Activated naive CD8-positive, alpha-beta T cell treated with anti-CD3 and anti-CD28 coated beads for 36 hours (primary cell): Measurements from ENCODE around the gene HMCN1. TPM values are rescaled to one million over a fixed set of nuclear protein-coding genes. Genes with fewer than 3 reads are reported as not detected.
"Not testable (repeated sequence)": the region's sequence is repeated elsewhere in the genome, so short reads cannot be mapped to it uniquely, and the experiment has no call there.

Source experiments
- DNase-seq: peaks from one replicate; pipeline ENCODE4 v3.0.0; 2021
- H3K27ac Mint-ChIP-seq: one replicate; pipeline ENCODE4 v1.8.0; 2022; ENCODE audit warnings: mild to moderate bottlenecking, moderate library complexity, mixed read lengths
- H3K27me3 Mint-ChIP-seq: one replicate; pipeline ENCODE4 v1.8.0; 2022; ENCODE audit warnings: mild to moderate bottlenecking, mixed read lengths
- H3K36me3 Mint-ChIP-seq: one replicate; pipeline ENCODE4 v1.8.0; 2021; ENCODE audit warnings: mild to moderate bottlenecking, mixed read lengths
- H3K4me1 Mint-ChIP-seq: one replicate; pipeline ENCODE4 v1.8.0; 2021; ENCODE audit warnings: mixed read lengths
- H3K4me3 Mint-ChIP-seq: one replicate; pipeline ENCODE4 v1.8.0; 2022; ENCODE audit warnings: mild to moderate bottlenecking, moderate library complexity, mixed read lengths
- H3K9me3 Mint-ChIP-seq: one replicate; pipeline ENCODE4 v1.8.0; 2022; ENCODE audit warnings: mixed read lengths
- total RNA-seq, 2 experiments: library from RNA; stranded (reverse); gene quantifications; one replicate each; pipeline ENCODE4 v1.2.3, GENCODE V29; 2021

Gene HMCN1
- total RNA-seq, 2 experiments from 2014 or later: 0.02 to 0.04 TPM

DNA sequence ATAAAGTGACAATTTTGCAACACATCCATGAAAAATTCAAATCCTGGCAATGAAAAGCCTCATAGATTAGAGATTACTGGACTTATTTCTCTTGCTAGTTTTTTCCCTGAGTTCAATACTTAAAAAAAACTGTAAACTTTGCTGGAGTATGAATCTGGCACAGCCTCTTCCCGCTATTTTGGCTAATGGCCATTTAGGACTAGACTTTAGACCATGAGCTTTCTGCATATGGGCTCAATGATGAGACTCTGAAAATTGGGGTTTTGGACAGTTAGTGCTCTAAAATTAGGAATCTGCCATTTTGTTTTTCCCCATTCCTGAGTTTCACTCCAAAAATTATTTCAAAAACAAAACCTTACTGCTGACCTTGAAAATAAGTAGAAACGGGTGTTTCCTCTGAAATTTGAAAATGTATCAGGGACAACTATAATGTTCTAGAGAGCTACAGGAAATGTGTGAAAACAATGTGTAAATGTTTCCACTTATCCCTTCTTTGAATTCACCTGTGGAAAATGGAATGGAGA lies 137.5 kb downstream of the HMCN1 start:
- DNase-seq: no peak
- Mint-ChIP-seq H3K4me3 (no peak overlapping the region), H3K27ac (no peak overlapping the region), H3K27me3 (peaks cover 10% of the 10 kb centered on the region), H3K4me1 (no peaks in the 10 kb centered on the region), H3K9me3 (no peaks in the 10 kb centered on the region), H3K36me3 (no peaks in the 10 kb centered on the region)

DNA sequence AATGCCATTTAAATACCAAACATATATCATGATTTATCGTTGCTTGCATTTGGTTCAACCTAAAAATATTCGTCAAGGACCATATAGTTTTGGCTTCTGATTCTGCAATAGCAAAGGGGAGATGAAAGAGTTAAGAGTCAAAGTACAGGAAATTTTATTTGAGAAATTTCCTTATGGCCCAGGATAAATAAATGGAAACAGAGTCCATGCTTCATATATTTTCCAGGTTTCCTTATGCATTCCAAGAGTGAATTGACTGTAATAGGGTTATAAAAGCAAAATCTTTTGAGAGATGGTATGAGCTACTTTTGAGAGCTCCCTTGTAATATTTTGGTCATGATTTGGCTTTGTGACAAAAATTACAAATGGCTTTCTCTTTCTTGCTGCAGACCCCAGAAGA lies 140.1 kb downstream of the HMCN1 start:
- no peaks in the 10 kb centered on the region for H3K4me1 Mint-ChIP-seq
- H3K4me3 Mint-ChIP-seq: no peak overlapping the region
- H3K27ac Mint-ChIP-seq: no peak overlapping the region
- no peaks in the 10 kb centered on the region for H3K9me3 Mint-ChIP-seq
- H3K36me3 Mint-ChIP-seq: no peaks in the 10 kb centered on the region
- DNase-seq: no peak
- no peaks in the 10 kb centered on the region for H3K27me3 Mint-ChIP-seq

DNA sequence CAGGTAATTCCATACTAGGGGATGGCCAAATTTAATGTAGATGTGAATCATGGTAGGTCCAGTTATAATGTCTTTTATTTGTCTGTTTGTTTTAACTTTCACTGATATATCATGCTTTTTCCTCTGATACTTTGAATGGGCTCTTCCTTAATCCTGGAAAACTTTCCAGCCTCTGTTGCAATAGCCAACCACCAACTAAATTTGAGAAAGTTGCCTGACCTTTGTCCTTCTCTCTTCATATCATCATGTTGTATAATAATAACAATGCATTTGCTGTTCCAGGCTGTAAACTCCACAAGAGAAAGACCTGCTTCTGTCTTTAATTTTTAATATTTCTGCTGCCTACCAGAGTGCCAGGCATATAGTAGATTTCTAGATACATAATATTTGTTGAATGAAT lies 146.1 kb downstream of the HMCN1 start:
- H3K27ac Mint-ChIP-seq: no peak overlapping the region
- no peaks in the 10 kb centered on the region for H3K36me3 Mint-ChIP-seq

DNA sequence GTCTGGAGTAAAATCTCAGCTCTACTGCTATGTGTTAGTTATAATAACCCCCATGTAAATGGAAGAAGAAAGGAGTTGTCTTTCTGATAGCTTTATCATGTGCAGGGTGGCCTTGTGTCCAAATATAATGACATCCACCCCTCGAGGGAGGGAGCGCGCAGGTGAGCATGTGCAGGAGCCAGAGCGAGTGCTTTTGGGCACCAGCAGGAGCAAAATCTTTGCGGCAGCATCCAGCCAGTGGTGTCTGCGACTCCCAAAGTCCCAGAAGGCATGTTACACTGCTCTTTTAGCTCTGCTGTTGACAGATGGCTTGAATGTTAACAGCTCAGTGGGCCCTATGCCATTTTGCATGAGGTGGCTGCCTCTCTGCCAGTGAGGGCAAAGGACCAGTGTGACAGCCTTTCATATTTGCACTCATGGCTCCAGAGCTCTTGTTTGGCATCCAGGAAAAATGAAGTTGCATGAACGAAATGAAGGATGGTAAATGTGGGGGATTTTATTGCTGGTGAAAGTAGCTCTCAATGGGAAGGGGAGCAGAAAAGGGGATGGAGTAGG lies 146.7 kb downstream of the HMCN1 start:
- Mint-ChIP-seq H3K4me3 (no peak overlapping the region), H3K27me3 (no peaks in the 10 kb centered on the region), H3K9me3 (no peaks in the 10 kb centered on the region), H3K27ac (no peak overlapping the region), H3K4me1 (no peaks in the 10 kb centered on the region), H3K36me3 (no peaks in the 10 kb centered on the region)
- no peak for DNase-seq

More for the DNA sequence above, 146.1 kb downstream of the HMCN1 start:
- no peaks in the 10 kb centered on the region for H3K27me3 Mint-ChIP-seq
- H3K4me3 Mint-ChIP-seq: no peak overlapping the region
- no peaks in the 10 kb centered on the region for H3K4me1 Mint-ChIP-seq
- no peaks in the 10 kb centered on the region for H3K9me3 Mint-ChIP-seq
- no peak for DNase-seq

DNA sequence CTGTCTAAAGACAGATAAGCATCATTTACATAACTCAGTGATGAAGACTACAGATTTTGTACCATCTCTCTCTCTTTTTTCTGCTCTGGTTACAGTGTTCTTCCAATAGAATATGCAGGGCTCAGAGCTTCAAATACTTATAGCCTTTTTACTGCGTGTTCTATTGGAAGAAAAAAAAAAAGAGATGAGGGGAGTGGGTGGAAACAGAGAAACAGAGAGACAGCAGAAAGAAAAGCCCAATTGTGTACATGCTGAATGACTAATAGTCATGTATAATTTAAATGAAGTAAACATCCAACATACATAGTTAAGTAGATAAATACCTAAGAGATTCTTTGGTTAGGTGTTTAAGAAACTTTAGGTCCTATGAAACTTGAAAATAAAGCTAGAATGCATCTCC lies 151.9 kb downstream of the HMCN1 start:
- H3K9me3 Mint-ChIP-seq: no peaks in the 10 kb centered on the region
- H3K27ac Mint-ChIP-seq: no peak overlapping the region
- no peak for DNase-seq
- no peaks in the 10 kb centered on the region for H3K4me1 Mint-ChIP-seq
- no peak overlapping the region for H3K4me3 Mint-ChIP-seq
- H3K27me3 Mint-ChIP-seq: peaks cover 3% of the 10 kb centered on the region
- H3K36me3 Mint-ChIP-seq: no peaks in the 10 kb centered on the region

DNA sequence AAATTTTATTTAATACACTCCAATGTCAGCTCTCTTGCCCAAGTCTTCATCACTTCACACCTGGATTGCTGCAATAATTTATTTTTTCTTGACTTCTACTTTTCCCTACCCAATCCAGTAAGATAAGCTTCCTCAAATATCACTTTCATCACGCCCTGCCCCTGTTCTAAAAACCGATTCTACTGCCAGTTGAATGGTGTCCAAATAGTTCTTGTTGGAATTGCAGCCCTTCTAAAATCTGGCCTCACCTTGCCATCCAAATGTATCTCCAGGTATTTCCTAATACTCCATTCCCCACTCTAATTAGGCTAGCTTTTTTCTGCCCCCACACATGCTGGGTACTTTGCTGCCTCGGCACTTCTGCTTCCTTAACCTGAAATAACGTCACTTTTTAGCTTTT lies 152.5 kb downstream of the HMCN1 start:
- H3K4me3 Mint-ChIP-seq: no peak overlapping the region
- no peaks in the 10 kb centered on the region for H3K4me1 Mint-ChIP-seq
- peaks cover 3% of the 10 kb centered on the region for H3K27me3 Mint-ChIP-seq
- H3K9me3 Mint-ChIP-seq: no peaks in the 10 kb centered on the region
- no peak overlapping the region for H3K27ac Mint-ChIP-seq
- no peak for DNase-seq
- no peaks in the 10 kb centered on the region for H3K36me3 Mint-ChIP-seq

DNA sequence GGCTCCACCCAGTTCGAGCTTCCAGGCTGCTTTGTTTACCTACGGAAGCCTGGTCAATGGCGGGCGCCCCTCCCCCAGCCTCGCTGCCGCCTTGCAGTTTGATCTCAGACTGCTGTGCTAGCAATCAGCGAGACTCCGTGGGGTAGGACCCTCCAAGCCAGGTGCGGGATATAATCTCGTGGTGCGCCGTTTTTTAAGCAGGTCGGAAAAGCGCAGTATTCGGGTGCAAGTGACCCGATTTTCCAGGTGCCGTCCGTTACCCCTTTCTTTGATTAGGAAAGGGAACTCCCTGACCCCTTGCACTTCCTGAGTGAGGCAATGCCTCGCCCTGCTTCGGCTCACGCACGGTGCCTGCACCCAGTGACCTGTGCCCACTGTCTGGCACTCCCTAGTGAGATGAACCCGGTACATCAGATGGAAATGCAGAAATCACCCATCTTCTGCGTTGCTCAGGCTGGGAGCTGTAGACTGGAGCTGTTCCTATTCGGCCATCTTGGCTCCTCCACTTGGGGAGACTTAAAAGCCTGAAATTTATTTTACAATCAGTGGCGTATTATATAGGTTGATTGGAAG lies 158.7 kb downstream of the HMCN1 start:
- H3K9me3 Mint-ChIP-seq, H3K27ac Mint-ChIP-seq, H3K27me3 Mint-ChIP-seq, H3K4me1 Mint-ChIP-seq, DNase-seq, H3K4me3 Mint-ChIP-seq, H3K36me3 Mint-ChIP-seq: not testable (repeated sequence)

DNA sequence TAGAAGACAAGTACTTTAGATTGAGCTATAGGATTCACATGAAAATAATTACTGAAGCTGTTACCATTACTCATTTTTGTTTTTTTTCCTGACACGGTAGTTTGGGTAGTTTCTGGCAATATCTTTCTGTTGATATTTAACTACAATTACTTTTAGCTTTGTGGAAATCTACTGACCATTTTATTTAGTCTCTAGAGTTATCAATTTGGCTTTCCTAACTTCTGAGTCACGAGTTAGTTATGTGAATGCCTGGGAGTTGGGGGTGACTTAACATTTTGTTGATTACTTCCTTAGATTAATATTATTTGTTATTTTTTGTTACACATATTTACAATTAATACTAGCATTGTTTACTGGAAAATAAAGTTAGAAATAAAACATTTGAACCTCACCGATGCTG lies 160.6 kb downstream of the HMCN1 start:
- Mint-ChIP-seq H3K4me1 (no peaks in the 10 kb centered on the region), H3K36me3 (no peaks in the 10 kb centered on the region), H3K9me3 (peaks cover 1% of the 10 kb centered on the region), H3K27ac (no peak overlapping the region), H3K27me3 (peaks cover 4% of the 10 kb centered on the region), H3K4me3 (no peak overlapping the region)
- no peak for DNase-seq

DNA sequence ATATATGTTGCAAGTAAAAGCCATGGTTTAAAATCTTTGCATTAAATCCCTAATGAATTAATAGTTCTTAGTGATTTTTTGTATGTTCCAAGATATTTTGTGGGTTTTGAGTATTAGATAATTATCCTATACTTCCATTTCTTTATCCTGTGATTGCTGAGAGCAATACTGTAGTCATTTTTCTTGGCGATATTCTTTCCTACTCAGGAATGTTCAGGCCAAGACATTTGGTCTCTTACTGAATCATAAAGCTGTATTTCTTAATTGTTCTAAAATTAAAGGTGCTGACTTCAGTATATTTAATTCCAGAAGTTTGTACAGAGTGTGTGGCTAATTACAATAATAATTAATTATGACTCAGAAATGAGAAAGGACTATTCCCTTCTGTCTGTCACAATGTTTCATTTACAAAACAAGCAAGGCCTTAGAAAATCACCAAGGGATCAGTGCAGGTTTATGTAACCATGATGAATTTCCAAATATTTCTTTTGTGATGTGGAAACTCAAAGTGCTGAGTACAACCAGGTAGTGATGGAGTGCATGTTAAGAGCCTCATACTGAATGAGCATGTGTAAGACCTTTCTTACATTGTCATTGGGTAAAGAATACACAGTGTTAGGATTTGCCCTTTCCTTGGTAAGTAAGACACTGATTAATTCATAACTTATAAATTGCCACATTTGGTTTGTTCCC lies 161.2 kb downstream of the HMCN1 start:
- peaks cover 9% of the 10 kb centered on the region for H3K27me3 Mint-ChIP-seq
- peaks cover 1% of the 10 kb centered on the region for H3K9me3 Mint-ChIP-seq
- H3K36me3 Mint-ChIP-seq: no peaks in the 10 kb centered on the region
- no peaks in the 10 kb centered on the region for H3K4me1 Mint-ChIP-seq
- no peak for DNase-seq
- no peak overlapping the region for H3K4me3 Mint-ChIP-seq
- H3K27ac Mint-ChIP-seq: no peak overlapping the region

DNA sequence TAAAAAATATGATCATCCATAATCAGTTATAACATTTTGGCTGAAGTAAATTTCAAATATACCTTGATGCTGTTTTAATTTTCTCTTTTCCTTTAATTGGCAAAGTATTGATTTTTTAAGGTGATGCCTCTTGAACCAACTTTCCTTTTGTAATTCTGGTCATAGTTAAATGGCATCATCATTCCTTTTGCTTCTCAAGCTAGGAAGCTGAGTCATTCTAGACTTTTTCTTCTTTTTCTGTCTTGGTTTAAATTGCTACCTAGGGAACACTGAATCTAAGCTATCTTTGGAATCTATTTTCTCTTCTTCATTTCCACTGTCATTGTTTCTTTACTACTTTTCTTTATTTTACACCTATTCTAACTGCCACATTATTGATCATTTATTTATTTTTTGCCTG lies 162.7 kb downstream of the HMCN1 start:
- no peak for DNase-seq

DNA sequence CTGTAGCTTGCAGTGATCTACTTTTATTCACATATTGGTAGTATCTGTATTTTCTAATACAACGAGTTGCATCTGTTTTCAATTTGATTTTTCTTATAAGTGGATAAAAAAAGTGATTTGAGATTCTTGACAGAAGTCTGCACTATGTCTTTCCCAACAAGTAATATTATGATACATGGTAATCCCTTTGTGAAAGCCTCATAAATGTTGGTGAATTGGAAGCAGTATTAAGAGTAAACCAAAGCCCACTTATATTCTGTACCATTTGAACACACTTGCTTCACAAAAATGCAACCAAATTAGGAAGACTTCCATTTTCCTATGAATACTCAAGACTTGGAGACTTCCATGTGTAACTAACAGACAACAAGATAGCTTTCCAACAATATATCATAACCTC lies 172.0 kb downstream of the HMCN1 start:
- DNase-seq: no peak
- H3K4me1 Mint-ChIP-seq: no peaks in the 10 kb centered on the region
- no peak overlapping the region for H3K27ac Mint-ChIP-seq
- H3K27me3 Mint-ChIP-seq: peaks cover 6% of the 10 kb centered on the region
- no peak overlapping the region for H3K4me3 Mint-ChIP-seq
- no peaks in the 10 kb centered on the region for H3K36me3 Mint-ChIP-seq
- H3K9me3 Mint-ChIP-seq: no peaks in the 10 kb centered on the region

More for the DNA sequence above, 162.7 kb downstream of the HMCN1 start:
- Mint-ChIP-seq H3K4me1 (no peaks in the 10 kb centered on the region), H3K27ac (no peak overlapping the region), H3K36me3 (no peaks in the 10 kb centered on the region), H3K4me3 (no peak overlapping the region), H3K9me3 (peaks cover 1% of the 10 kb centered on the region), H3K27me3 (peaks cover 9% of the 10 kb centered on the region)

DNA sequence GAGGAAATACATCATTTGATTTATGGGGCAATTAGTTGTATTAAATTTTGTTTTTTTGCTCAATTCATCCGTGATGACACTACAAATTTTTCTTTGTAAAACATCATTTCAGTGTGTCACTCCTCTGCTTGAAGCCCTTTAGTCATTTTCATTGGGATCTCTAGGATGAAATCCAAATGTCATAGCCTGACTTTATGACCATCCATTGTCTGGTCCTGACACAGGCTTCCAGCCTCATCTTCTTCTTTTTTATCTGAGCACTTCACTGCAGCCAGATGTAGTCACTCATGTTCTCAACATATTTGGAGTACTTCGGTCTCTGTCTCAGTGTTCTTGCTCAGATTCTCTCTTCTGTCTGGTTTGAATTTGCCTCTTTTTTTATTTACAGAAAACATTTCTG lies 173.1 kb downstream of the HMCN1 start:
- no peak for DNase-seq
- no peaks in the 10 kb centered on the region for H3K9me3 Mint-ChIP-seq
- H3K4me3 Mint-ChIP-seq: no peak overlapping the region
- H3K27ac Mint-ChIP-seq: no peak overlapping the region
- no peaks in the 10 kb centered on the region for H3K4me1 Mint-ChIP-seq
- H3K27me3 Mint-ChIP-seq: peaks cover 6% of the 10 kb centered on the region
- no peaks in the 10 kb centered on the region for H3K36me3 Mint-ChIP-seq

DNA sequence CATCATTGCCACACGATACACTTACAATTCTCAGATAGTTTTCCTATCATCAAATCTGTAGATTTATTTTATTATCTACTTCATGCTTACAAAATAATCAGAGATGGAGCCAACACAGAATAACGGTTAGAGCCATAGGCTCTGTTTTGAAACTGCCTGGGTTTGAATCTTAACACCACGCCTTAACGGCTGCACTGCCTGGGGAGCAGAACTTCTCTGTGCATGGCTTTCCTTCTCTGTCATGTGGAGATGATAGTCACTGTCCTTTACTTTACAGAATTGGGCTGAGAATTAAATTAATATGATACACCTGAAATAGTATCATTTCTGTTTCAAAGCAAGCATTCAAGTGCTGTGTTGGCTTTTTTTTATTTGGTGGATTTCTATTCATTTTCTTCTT lies 177.8 kb downstream of the HMCN1 start:
- Mint-ChIP-seq H3K9me3 (no peaks in the 10 kb centered on the region), H3K4me3 (no peak overlapping the region), H3K36me3 (no peaks in the 10 kb centered on the region), H3K4me1 (no peaks in the 10 kb centered on the region), H3K27ac (no peak overlapping the region), H3K27me3 (peaks cover 4% of the 10 kb centered on the region)
- DNase-seq: no peak

DNA sequence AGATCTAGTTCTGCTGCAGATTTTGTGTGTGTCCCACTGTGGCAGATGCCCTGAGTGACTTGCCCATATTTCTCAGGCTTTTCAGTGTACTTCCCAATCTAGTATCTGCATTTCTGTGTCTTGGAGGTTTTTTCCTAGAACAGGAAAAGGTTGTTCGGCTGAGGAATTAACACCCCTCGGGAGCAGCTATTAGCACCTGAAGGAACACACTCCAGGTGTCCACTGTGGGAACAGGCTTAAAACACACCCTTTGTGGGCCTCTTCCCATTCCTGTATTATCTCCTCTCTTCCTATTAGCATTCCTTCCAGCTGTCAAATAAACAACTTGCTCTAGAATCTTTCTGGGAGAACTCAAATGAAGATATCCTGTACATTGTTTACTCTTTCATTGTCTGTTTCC lies 178.3 kb downstream of the HMCN1 start:
- H3K27ac Mint-ChIP-seq: no peak overlapping the region
- H3K36me3 Mint-ChIP-seq: no peaks in the 10 kb centered on the region
- no peak for DNase-seq
- peaks cover 4% of the 10 kb centered on the region for H3K27me3 Mint-ChIP-seq
- no peaks in the 10 kb centered on the region for H3K4me1 Mint-ChIP-seq
- H3K4me3 Mint-ChIP-seq: no peak overlapping the region
- no peaks in the 10 kb centered on the region for H3K9me3 Mint-ChIP-seq

DNA sequence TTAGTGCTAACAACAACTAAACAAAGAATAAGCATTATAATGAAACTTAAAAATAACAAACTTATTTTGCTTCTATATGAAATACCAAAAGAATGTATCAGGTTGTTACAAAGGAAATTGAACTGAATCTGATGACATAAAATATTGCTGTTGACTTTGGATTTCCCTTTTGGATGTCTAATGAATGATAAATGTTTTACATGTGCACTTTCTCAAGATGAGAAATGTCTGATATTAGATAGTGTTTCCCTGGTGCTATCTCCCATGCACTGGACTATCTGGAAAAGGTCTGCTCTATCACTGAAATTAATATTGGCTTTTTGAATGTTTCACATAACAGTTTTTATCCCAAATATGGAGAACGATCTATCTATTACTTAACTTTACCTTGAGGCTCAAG lies 179.9 kb downstream of the HMCN1 start:
- Mint-ChIP-seq H3K36me3 (no peaks in the 10 kb centered on the region), H3K27me3 (peaks cover 4% of the 10 kb centered on the region), H3K4me3 (no peak overlapping the region), H3K27ac (no peak overlapping the region), H3K9me3 (no peaks in the 10 kb centered on the region), H3K4me1 (no peaks in the 10 kb centered on the region)
- no peak for DNase-seq

DNA sequence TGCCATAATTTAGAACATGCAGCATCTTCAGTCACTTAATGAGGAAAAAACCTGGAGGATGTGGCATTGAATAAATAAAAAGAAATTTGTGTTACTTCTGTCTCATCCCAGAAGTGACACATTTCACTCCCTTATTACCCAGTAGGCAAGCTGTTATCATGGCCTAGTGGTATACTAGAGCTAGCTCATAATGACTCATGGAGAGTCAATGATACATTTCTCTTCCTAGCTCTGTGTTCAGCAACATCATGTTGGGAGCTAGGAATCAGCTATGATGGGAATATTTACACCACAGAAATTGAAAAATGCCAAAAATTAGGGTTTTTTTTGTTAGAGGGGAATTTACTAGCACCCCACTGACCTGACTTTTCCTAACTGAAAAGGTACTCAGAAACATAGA lies 182.7 kb downstream of the HMCN1 start:
- Mint-ChIP-seq H3K4me1 (no peaks in the 10 kb centered on the region), H3K36me3 (no peaks in the 10 kb centered on the region)

More for the DNA sequence above, 182.7 kb downstream of the HMCN1 start:
- Mint-ChIP-seq H3K27ac (no peak overlapping the region), H3K9me3 (no peaks in the 10 kb centered on the region), H3K4me3 (no peak overlapping the region), H3K27me3 (peaks cover 4% of the 10 kb centered on the region)
- no peak for DNase-seq
